GM23338 (cell line): ENCODE data around the gene RNF19B.

Source experiments
- CREB1 ChIP-seq: fragments of 250-450 bp; sonication (Bioruptor Pico); IDR thresholded peaks from 2 replicates; pipeline ENCODE4 v1.5.0; 2020; ENCODE audit warnings: low read depth, mild to moderate bottlenecking, moderate library complexity
- EZH2 ChIP-seq: fragments of 200-600 bp; sonication (generic); IDR thresholded peaks from one replicate; pipeline ENCODE4 v1.8.0; 2017; ENCODE audit warnings: antibody characterized with exemption, mild to moderate bottlenecking, low read depth; ENCODE audit not compliant: unreplicated experiment
- EZH2phosphoT487 ChIP-seq: fragments of 200-600 bp; sonication (generic); IDR thresholded peaks from one replicate; pipeline ENCODE4 v1.8.1; 2018; ENCODE audit warnings: antibody characterized with exemption; ENCODE audit not compliant: unreplicated experiment
- JUNB ChIP-seq: IDR thresholded peaks from one replicate; pipeline ENCODE4 v1.6.1; 2016; ENCODE audit warnings: antibody characterized with exemption; ENCODE audit not compliant: unreplicated experiment
- POLR2AphosphoS5 ChIP-seq: IDR thresholded peaks from 2 replicates; pipeline ENCODE4 v1.6.1; 2016; ENCODE audit warnings: antibody characterized with exemption, low read depth
- STAT1 ChIP-seq: IDR thresholded peaks from one replicate; pipeline ENCODE4 v1.6.1; 2016; ENCODE audit warnings: antibody characterized with exemption; ENCODE audit not compliant: unreplicated experiment
- ZNF331 ChIP-seq: fragments of 250-450 bp; sonication (Bioruptor Pico); IDR thresholded peaks from 2 replicates; pipeline ENCODE4 v1.5.0; 2020; ENCODE audit warnings: low read depth, mild to moderate bottlenecking, moderate library complexity
- TF ChIP-seq, protein P1 (sequence below), 2 experiments: fragments of 200-600 bp in 1 of 2; sonication (generic) in 1 of 2; conservative IDR thresholded peaks; 2 replicates each; pipeline versions ENCODE4 v1.5.1 to v1.6.1; 2016 to 2017; ENCODE audit warnings: antibody characterized with exemption in 2 of 2, low read depth in 2 of 2, mild to moderate bottlenecking in 2 of 2, moderate library complexity in 1 of 2
- TF ChIP-seq, protein P2 (sequence below): IDR thresholded peaks from 2 replicates; pipeline ENCODE4 v1.6.1; 2016; ENCODE audit warnings: antibody characterized with exemption
- TF ChIP-seq, protein P3 (sequence below): IDR thresholded peaks from one replicate; pipeline ENCODE4 v1.6.1; 2018; ENCODE audit warnings: antibody characterized with exemption; ENCODE audit not compliant: unreplicated experiment

DNA sequence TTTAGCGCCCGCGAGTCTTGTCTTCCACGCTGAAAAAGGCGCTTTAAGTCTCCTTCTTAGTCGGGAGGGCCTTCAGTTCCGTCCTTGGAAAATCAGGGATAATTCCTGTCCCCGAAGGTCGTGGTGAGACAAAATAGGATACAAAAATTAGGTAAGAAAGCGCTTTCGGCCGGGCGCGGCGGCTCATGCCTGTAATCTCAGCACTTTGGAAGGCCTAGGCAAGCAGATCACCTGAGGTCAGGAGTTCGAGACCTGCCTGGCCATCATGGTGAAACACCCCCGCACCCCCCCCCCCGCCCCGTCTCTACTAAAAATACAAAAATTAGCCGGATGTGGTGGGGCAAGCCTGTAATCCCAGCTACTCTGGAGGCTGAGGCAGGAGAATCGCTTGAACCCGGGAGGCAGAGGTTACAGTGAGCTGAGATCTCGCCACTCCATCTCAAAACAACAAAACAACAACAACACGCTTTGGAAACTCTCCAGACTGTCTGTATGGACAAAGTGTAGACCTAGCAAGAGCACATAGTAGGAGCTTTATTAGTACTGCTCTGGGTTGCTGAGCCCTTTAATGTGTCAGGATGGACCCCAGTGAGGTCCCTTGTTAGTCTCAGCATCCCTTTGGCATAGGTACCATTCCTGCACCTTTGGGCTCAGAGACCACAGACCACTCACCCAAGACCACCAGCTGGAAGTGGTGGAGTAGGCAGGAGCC lies 62.6 kb downstream of the RNF19B start:
- TF ChIP-seq, protein P1, sequence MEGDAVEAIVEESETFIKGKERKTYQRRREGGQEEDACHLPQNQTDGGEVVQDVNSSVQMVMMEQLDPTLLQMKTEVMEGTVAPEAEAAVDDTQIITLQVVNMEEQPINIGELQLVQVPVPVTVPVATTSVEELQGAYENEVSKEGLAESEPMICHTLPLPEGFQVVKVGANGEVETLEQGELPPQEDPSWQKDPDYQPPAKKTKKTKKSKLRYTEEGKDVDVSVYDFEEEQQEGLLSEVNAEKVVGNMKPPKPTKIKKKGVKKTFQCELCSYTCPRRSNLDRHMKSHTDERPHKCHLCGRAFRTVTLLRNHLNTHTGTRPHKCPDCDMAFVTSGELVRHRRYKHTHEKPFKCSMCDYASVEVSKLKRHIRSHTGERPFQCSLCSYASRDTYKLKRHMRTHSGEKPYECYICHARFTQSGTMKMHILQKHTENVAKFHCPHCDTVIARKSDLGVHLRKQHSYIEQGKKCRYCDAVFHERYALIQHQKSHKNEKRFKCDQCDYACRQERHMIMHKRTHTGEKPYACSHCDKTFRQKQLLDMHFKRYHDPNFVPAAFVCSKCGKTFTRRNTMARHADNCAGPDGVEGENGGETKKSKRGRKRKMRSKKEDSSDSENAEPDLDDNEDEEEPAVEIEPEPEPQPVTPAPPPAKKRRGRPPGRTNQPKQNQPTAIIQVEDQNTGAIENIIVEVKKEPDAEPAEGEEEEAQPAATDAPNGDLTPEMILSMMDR (conservative IDR thresholded peaks at IDR 0.05; ENCODE audit: low read depth in 2 of 2) = no peak
- TF ChIP-seq EZH2phosphoT487 (no peak), POLR2AphosphoS5 (no peak), CREB1 (no peak), JUNB (no peak), EZH2 (no peak), STAT1 (no peak), ZNF331 (CRISPR knock-in tag) (no peak)
- TF ChIP-seq, protein P2, sequence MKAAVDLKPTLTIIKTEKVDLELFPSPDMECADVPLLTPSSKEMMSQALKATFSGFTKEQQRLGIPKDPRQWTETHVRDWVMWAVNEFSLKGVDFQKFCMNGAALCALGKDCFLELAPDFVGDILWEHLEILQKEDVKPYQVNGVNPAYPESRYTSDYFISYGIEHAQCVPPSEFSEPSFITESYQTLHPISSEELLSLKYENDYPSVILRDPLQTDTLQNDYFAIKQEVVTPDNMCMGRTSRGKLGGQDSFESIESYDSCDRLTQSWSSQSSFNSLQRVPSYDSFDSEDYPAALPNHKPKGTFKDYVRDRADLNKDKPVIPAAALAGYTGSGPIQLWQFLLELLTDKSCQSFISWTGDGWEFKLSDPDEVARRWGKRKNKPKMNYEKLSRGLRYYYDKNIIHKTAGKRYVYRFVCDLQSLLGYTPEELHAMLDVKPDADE = no peak
- TF ChIP-seq, protein P3, sequence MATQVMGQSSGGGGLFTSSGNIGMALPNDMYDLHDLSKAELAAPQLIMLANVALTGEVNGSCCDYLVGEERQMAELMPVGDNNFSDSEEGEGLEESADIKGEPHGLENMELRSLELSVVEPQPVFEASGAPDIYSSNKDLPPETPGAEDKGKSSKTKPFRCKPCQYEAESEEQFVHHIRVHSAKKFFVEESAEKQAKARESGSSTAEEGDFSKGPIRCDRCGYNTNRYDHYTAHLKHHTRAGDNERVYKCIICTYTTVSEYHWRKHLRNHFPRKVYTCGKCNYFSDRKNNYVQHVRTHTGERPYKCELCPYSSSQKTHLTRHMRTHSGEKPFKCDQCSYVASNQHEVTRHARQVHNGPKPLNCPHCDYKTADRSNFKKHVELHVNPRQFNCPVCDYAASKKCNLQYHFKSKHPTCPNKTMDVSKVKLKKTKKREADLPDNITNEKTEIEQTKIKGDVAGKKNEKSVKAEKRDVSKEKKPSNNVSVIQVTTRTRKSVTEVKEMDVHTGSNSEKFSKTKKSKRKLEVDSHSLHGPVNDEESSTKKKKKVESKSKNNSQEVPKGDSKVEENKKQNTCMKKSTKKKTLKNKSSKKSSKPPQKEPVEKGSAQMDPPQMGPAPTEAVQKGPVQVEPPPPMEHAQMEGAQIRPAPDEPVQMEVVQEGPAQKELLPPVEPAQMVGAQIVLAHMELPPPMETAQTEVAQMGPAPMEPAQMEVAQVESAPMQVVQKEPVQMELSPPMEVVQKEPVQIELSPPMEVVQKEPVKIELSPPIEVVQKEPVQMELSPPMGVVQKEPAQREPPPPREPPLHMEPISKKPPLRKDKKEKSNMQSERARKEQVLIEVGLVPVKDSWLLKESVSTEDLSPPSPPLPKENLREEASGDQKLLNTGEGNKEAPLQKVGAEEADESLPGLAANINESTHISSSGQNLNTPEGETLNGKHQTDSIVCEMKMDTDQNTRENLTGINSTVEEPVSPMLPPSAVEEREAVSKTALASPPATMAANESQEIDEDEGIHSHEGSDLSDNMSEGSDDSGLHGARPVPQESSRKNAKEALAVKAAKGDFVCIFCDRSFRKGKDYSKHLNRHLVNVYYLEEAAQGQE = no peak
